Middle frontal gyrus (tissue), 1 donor: ENCODE measurements around the gene HTR5A.

Source experiments
- DNase-seq: peaks from one replicate; pipeline ENCODE4 v3.0.0-alpha.2; 2015; ENCODE audit warnings: low spot score; ENCODE audit errors: extremely low spot score

HTR5A gene

GRCh38 chr7:155084969-155085368 is 14.8 kb downstream of the HTR5A start:
- DNase-seq: no peak

GRCh38 chr7:155090684-155091083 is 20.6 kb downstream of the HTR5A start:
- no peak for DNase-seq

GRCh38 chr7:155093596-155093995 is 23.5 kb downstream of the HTR5A start:
- DNase-seq: no peak

GRCh38 chr7:155094636-155095135 is 24.6 kb downstream of the HTR5A start:
- DNase-seq: no peak

- no peak for DNase-seq
These were observed 27.2 kb downstream of the HTR5A start for GRCh38 chr7:155097338-155097737.

GRCh38 chr7:155103839-155104238 is 33.7 kb downstream of the HTR5A start:
- DNase-seq: no peak

- DNase-seq: no peak
These were observed 34.8 kb downstream of the HTR5A start for GRCh38 chr7:155104913-155105312.

- no peak for DNase-seq
These were observed 36.2 kb downstream of the HTR5A start for GRCh38 chr7:155106356-155106755.

- DNase-seq: no peak
These were observed 37.0 kb downstream of the HTR5A start for GRCh38 chr7:155107126-155107525.

GRCh38 chr7:155108144-155108901 is 38.2 kb downstream of the HTR5A start:
- DNase-seq: no peak

GRCh38 chr7:155109121-155109520 is 39.0 kb downstream of the HTR5A start:
- no peak for DNase-seq

GRCh38 chr7:155115288-155115687 is 45.2 kb downstream of the HTR5A start:
- DNase-seq: no peak

GRCh38 chr7:155119801-155120382 is 49.8 kb downstream of the HTR5A start:
- no peak for DNase-seq

GRCh38 chr7:155120460-155120859 is 50.3 kb downstream of the HTR5A start:
- no peak for DNase-seq

GRCh38 chr7:155122831-155123230 is 52.7 kb downstream of the HTR5A start:
- no peak for DNase-seq

GRCh38 chr7:155123413-155123812 is 53.3 kb downstream of the HTR5A start:
- DNase-seq: no peak

GRCh38 chr7:155124706-155125105 is 54.6 kb downstream of the HTR5A start:
- DNase-seq: no peak

GRCh38 chr7:155129186-155129585 is 59.1 kb downstream of the HTR5A start:
- no peak for DNase-seq

- DNase-seq: no peak
These were observed 59.7 kb downstream of the HTR5A start for GRCh38 chr7:155129789-155130188.

GRCh38 chr7:155130493-155130892 is 60.4 kb downstream of the HTR5A start:
- no peak for DNase-seq

- no peak for DNase-seq
These were observed 61.0 kb downstream of the HTR5A start for GRCh38 chr7:155131090-155131489.

GRCh38 chr7:155132431-155132830 is 62.3 kb downstream of the HTR5A start:
- DNase-seq: no peak
